ENCODE measurements around the gene GIPC2.
"Not testable (repeated sequence)": the region's sequence is repeated elsewhere in the genome, so short reads cannot be mapped to it uniquely, and the experiment has no call there.

Gene GIPC2

GRCh38 chr1:78005755-78006154 is 40.0 kb upstream of the GIPC2 start:
- peaks cover 0 to 15% (median 0%) of the 10 kb centered on the region in 11 experiments; a peak in 1 of 22 replicates for H4K20me1 ChIP-seq
- H3K4me1 ChIP-seq, result peaks cover 20 to 55% (median 34%) of the 10 kb centered on the region in 10 experiments
- peak overlapping the region; percentile 78 to 95 (median 89); a peak in 20 of 22 replicates for H3K27ac ChIP-seq
- H3K9ac ChIP-seq, result peak overlapping the region; percentile 78 to 90 (median 84)
- no peaks in the 10 kb centered on the region for H3K9me3 ChIP-seq (replicated peaks in 1 of 11)
- H3K4me3 ChIP-seq, result peak overlapping the region; percentile 52 to 72 (median 62)
- no peak for TF ChIP-seq Cebpa-rat (IDR thresholded peaks at IDR 0.05)
- no peaks in the 10 kb centered on the region for H3K36me3 ChIP-seq
- H3K4me2 ChIP-seq, result peak overlapping the region; percentile 67 to 90 (median 82)
- no peaks in the 10 kb centered on the region for H3K27me3 ChIP-seq

GRCh38 chr1:78006521-78006920 is 39.2 kb upstream of the GIPC2 start:
- H3K9ac ChIP-seq, result peak overlapping the region in 8 of 11 experiments; percentile 79 to 90 (median 84); a peak in 11 of 22 replicates
- H3K36me3 ChIP-seq, result no peaks in the 10 kb centered on the region
- no peak for TF ChIP-seq Cebpa-rat (IDR thresholded peaks at IDR 0.05)
- H3K9me3 ChIP-seq (replicated peaks in 1 of 11), result no peaks in the 10 kb centered on the region
- peaks cover 17 to 51% (median 34%) of the 10 kb centered on the region in 10 experiments for H3K4me1 ChIP-seq
- peak overlapping the region in 6 of 10 experiments; percentile 52 to 72 (median 63); a peak in 9 of 20 replicates for H3K4me3 ChIP-seq
- H3K27me3 ChIP-seq, result no peaks in the 10 kb centered on the region
- peak overlapping the region; percentile 27 to 90 (median 82); a peak in 20 of 22 replicates for H3K4me2 ChIP-seq
- H4K20me1 ChIP-seq, result peaks cover 0 to 20% (median 0%) of the 10 kb centered on the region in 11 experiments; a peak in 2 of 22 replicates
- peak overlapping the region in 4 of 11 experiments; percentile 85 to 92 (median 88); a peak in 4 of 22 replicates for H3K27ac ChIP-seq

- no peak for TF ChIP-seq Cebpa-rat (IDR thresholded peaks at IDR 0.05)
- H3K9ac ChIP-seq, result no peak overlapping the region
Measured at GRCh38 chr1:78007677-78008341, 38.0 kb upstream of the GIPC2 start.

DNA sequence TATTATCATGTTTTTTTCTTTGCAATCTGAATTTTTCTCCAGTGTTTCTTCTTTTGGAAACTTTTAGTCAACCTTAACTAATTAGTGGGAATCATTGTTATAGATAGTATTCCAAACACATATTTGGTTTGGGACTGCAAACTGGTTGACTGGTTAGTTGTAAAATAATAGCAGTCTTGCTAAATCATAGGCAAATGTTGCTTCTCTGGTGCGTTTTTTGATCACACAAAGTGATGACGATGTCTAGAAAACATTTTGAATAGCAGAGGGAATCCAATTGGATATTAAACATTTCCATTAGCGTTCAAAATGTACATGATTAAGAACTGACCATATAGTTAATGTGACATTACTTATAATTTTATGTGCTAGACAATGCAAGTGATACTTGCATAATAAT is 36.5 kb upstream of the GIPC2 start:
- Histone ChIP-seq H3K27ac (no peak overlapping the region), H3K4me2 (peak overlapping the region in 1 of 11 experiments; percentile 29; a peak in 1 of 22 replicates)

More at GRCh38 chr1:78007677-78008341, 38.0 kb upstream of the GIPC2 start:
- Histone ChIP-seq H3K4me3 (no peak overlapping the region), H4K20me1 (peaks cover 0 to 20% (median 0%) of the 10 kb centered on the region in 11 experiments; a peak in 2 of 22 replicates), H3K27ac (no peak overlapping the region), H3K27me3 (no peaks in the 10 kb centered on the region), H3K9me3 (replicated peaks in 1 of 11) (no peaks in the 10 kb centered on the region), H3K4me2 (peak overlapping the region in 9 of 11 experiments; percentile 34 to 90 (median 87); a peak in 11 of 22 replicates), H3K4me1 (peaks cover 14 to 41% (median 26%) of the 10 kb centered on the region in 10 experiments), H3K36me3 (peaks cover 0 to 2% (median under 1%) of the 10 kb centered on the region in 11 experiments; a peak in 7 of 22 replicates)

GRCh38 chr1:78009836-78010235 is 35.9 kb upstream of the GIPC2 start:
- H3K4me3 ChIP-seq, result no peak overlapping the region
- no peaks in the 10 kb centered on the region for H3K27me3 ChIP-seq
- peaks cover 4 to 20% (median 15%) of the 10 kb centered on the region in 11 experiments; a peak in 19 of 22 replicates for H3K36me3 ChIP-seq
- peaks cover 0 to 26% (median 0%) of the 10 kb centered on the region in 11 experiments; a peak in 2 of 22 replicates for H4K20me1 ChIP-seq
- H3K27ac ChIP-seq, result no peak overlapping the region
- H3K4me1 ChIP-seq, result peaks cover 7 to 29% (median 16%) of the 10 kb centered on the region in 10 experiments; a peak in 16 of 20 replicates
- H3K9me3 ChIP-seq (replicated peaks in 1 of 11), result no peaks in the 10 kb centered on the region
- H3K4me2 ChIP-seq, result peak overlapping the region in 1 of 11 experiments; percentile 5; a peak in 1 of 22 replicates
- TF ChIP-seq Cebpa-rat (IDR thresholded peaks at IDR 0.05), result no peak
- no peak overlapping the region for H3K9ac ChIP-seq

More for the DNA sequence above, 36.5 kb upstream of the GIPC2 start:
- H3K9ac ChIP-seq, result no peak overlapping the region
- peaks cover 0 to 20% (median 0%) of the 10 kb centered on the region in 11 experiments; a peak in 2 of 22 replicates for H4K20me1 ChIP-seq
- H3K4me1 ChIP-seq, result peaks cover 7 to 29% (median 16%) of the 10 kb centered on the region in 10 experiments; a peak in 16 of 20 replicates
- no peak for TF ChIP-seq Cebpa-rat (IDR thresholded peaks at IDR 0.05)
- peaks cover 0 to 15% (median 10%) of the 10 kb centered on the region in 11 experiments; a peak in 18 of 22 replicates for H3K36me3 ChIP-seq
- no peaks in the 10 kb centered on the region for H3K27me3 ChIP-seq
- no peaks in the 10 kb centered on the region for H3K9me3 ChIP-seq (replicated peaks in 1 of 11)
- no peak overlapping the region for H3K4me3 ChIP-seq

- Histone ChIP-seq H3K4me2 (no peak overlapping the region), H3K27ac (no peak overlapping the region), H3K4me3 (no peak overlapping the region), H3K36me3 (peaks cover 4 to 27% (median 20%) of the 10 kb centered on the region in 11 experiments; a peak in 19 of 22 replicates), H3K4me1 (peaks cover 7 to 24% (median 11%) of the 10 kb centered on the region in 10 experiments; a peak in 16 of 20 replicates), H3K9me3 (replicated peaks in 1 of 11) (no peaks in the 10 kb centered on the region), H3K9ac (no peak overlapping the region), H4K20me1 (peaks cover 0 to 27% (median 0%) of the 10 kb centered on the region in 11 experiments; a peak in 2 of 22 replicates), H3K27me3 (no peaks in the 10 kb centered on the region)
- no peak for TF ChIP-seq Cebpa-rat (IDR thresholded peaks at IDR 0.05)
Measured at GRCh38 chr1:78011050-78011449, 34.7 kb upstream of the GIPC2 start.

DNA sequence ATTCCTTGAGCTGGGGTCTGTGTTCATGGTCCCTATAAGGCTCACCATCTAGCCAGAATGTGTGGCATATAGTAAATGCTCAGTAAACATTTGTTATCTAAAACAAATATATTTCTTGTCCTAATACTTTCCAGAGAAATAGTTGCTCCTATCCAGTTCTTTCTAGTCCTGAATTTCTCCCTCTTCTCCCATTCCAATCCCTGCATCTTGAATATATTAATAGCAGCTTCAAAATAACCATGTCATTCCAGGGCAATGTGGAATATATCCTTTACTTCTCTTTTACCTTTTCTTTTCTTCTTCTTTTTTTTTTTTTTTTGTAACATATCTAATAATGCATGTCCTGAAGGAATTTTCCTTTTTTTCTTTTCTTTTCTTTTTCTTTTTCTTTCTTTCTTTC is 30.6 kb upstream of the GIPC2 start:
- Histone ChIP-seq H3K36me3 (peaks cover 4 to 34% (median 21%) of the 10 kb centered on the region in 11 experiments; a peak in 19 of 22 replicates), H3K27me3 (no peaks in the 10 kb centered on the region), H4K20me1 (peaks cover 0 to 12% (median 0%) of the 10 kb centered on the region in 11 experiments; a peak in 2 of 22 replicates), H3K4me1 (no peaks in the 10 kb centered on the region), H3K4me3 (no peak overlapping the region), H3K9me3 (replicated peaks in 1 of 11) (peaks cover 0 to 4% (median 0%) of the 10 kb centered on the region in 11 experiments; a peak in 3 of 22 replicates), H3K27ac (no peak overlapping the region), H3K9ac (no peak overlapping the region), H3K4me2 (no peak overlapping the region)
- no peak for TF ChIP-seq Cebpa-rat (IDR thresholded peaks at IDR 0.05)

- no peak for TF ChIP-seq Cebpa-rat (IDR thresholded peaks at IDR 0.05)
- Histone ChIP-seq H3K9me3 (replicated peaks in 1 of 11) (peaks cover 0 to 12% (median 0%) of the 10 kb centered on the region in 11 experiments; a peak in 6 of 22 replicates), H3K27me3 (no peaks in the 10 kb centered on the region), H3K9ac (no peak overlapping the region), H3K4me2 (no peak overlapping the region), H3K4me1 (peaks cover 0 to 3% (median 0%) of the 10 kb centered on the region in 10 experiments; a peak in 2 of 20 replicates), H3K27ac (no peak overlapping the region), H3K4me3 (no peak overlapping the region), H4K20me1 (peaks cover 0 to 7% (median 0%) of the 10 kb centered on the region in 11 experiments; a peak in 1 of 22 replicates), H3K36me3 (peaks cover 4 to 24% (median 13%) of the 10 kb centered on the region in 11 experiments; a peak in 16 of 22 replicates)
Measured at GRCh38 chr1:78019024-78019423, 26.7 kb upstream of the GIPC2 start.

GRCh38 chr1:78021134-78021533 is 24.6 kb upstream of the GIPC2 start:
- not testable (repeated sequence) for H3K27ac ChIP-seq, H3K4me3 ChIP-seq, H3K4me1 ChIP-seq, H3K36me3 ChIP-seq, H3K27me3 ChIP-seq, H3K9ac ChIP-seq, H4K20me1 ChIP-seq
- Histone ChIP-seq H3K9me3 (replicated peaks in 1 of 11) (peaks cover 0 to 12% (median 0%) of the 10 kb centered on the region in 11 experiments; a peak in 6 of 22 replicates), H3K4me2 (0 out of 22 replicates have a peak overlapping the region, but pooled peaks of 1 of the 11 experiments have one; percentile 9)
